ENCODE data around the gene GGT5.

The GGT5 gene

GRCh38 chr22:24190159-24190540, 54.7 kb downstream of the GGT5 start:
- no peak for TF ChIP-seq CTCF (IDR thresholded peaks at IDR 0.05)

- peak; percentile 92 for TF ChIP-seq CTCF (IDR thresholded peaks at IDR 0.05)
Measured at GRCh38 chr22:24189249-24190158, 55.4 kb downstream of the GGT5 start.

- TF ChIP-seq CTCF (IDR thresholded peaks at IDR 0.05): no peak
Measured at GRCh38 chr22:24188705-24189248, 56.1 kb downstream of the GGT5 start.

GRCh38 chr22:24187731-24188644, 56.9 kb downstream of the GGT5 start:
- TF ChIP-seq CTCF (IDR thresholded peaks at IDR 0.05): no peak

- no peak for TF ChIP-seq CTCF (IDR thresholded peaks at IDR 0.05)
Measured at GRCh38 chr22:24186892-24187670, 57.8 kb downstream of the GGT5 start.

GRCh38 chr22:24186352-24186740, 58.5 kb downstream of the GGT5 start:
- no peak for TF ChIP-seq CTCF (IDR thresholded peaks at IDR 0.05)
